DND-41 (cell line): ENCODE results near the gene SMOC2.
"Not testable (repeated sequence)": the region's sequence is repeated elsewhere in the genome, so short reads cannot be mapped to it uniquely, and the experiment has no call there.

ENCODE experiments used
- CTCF ChIP-seq: IDR thresholded peaks from 2 replicates; pipeline ENCODE4 v1.5.1; 2012; ENCODE audit warnings: borderline replicate concordance, low read length, moderate library complexity, mild to moderate bottlenecking; ENCODE audit not compliant: poor library complexity, severe bottlenecking; ENCODE audit errors: extremely low read depth
- EZH2 ChIP-seq: IDR thresholded peaks from 3 replicates; pipeline ENCODE4 v1.6.1; 2012; ENCODE audit warnings: borderline replicate concordance, low read depth, mild to moderate bottlenecking, moderate library complexity, low read length, inconsistent platforms; ENCODE audit not compliant: severe bottlenecking

GRCh38 chr6:168705271-168705670 is 264.3 kb downstream of the SMOC2 start:
- TF ChIP-seq CTCF, EZH2: not testable (repeated sequence)
